ENCODE data around the gene RBBP4. TPM values are rescaled to one million over a fixed set of nuclear protein-coding genes. Genes with fewer than 3 reads are reported as not detected.

Gene RBBP4
- total and polyA plus RNA-seq, 2 of the 13 experiments (the other 11 are each of a cell fraction or from before 2014, with no cell fraction given), result 64.4 to 166 TPM

- Histone ChIP-seq H4K20me1 (ENCODE audit: insufficient read depth, low read length) (no peaks in the 10 kb centered on the region), H3K36me3 (replicated peaks in 1 of 2; ENCODE audit: control insufficient read depth in 1 of 2, insufficient read depth in 2 of 2, low read length in 2 of 2) (no peaks in the 10 kb centered on the region), H3K4me3 (replicated peaks in 1 of 3; ENCODE audit: insufficient read depth in 1 of 3, low read depth in 2 of 3, low read length in 3 of 3) (no peak overlapping the region), H2AFZ (ENCODE audit: low read length) (no peak overlapping the region), H3K9me3 (ENCODE audit: low read length) (no peaks in the 10 kb centered on the region), H3K79me2 (ENCODE audit: insufficient read depth, low read length) (no peaks in the 10 kb centered on the region), H3K27ac (ENCODE audit: extremely low read length, insufficient read depth, low read length) (no peak overlapping the region), H3K27me3 (ENCODE audit: control insufficient read depth in 1 of 2, insufficient read depth in 2 of 2, low read length in 2 of 2) (no peaks in the 10 kb centered on the region; a peak in 1 of 5 replicates), H3K4me1 (ENCODE audit: insufficient read depth, low read length) (peaks cover 8% of the 10 kb centered on the region), H3K4me2 (ENCODE audit: low read depth, low read length) (no peak overlapping the region), H3K9ac (ENCODE audit: insufficient read depth, low read depth, low read length) (no peak overlapping the region)
- TF ChIP-seq ZNF337 (CRISPR knock-in tag; IDR thresholded peaks at IDR 0.05; ENCODE audit: borderline replicate concordance, low read depth), result no peak
- TF ChIP-seq AGO2 (optimal IDR thresholded peaks at IDR 0.05; ENCODE audit: low read depth, low read length), result peak; percentile 57
- TF ChIP-seq YEATS4 (CRISPR knock-in tag; IDR thresholded peaks at IDR 0.05; ENCODE audit: borderline replicate concordance), result no peak
- BruUV-seq (replicated peaks), result no TSS peak
- ChIA-PET POLR2A (no interaction called here), CTCF (ENCODE audit: low intra/inter-chr PET ratio, low total read pairs) (no interaction called here)
- DNase-seq (ENCODE audit: low spot score) (no peak), ATAC-seq (peak; percentile 24; the same call in 1 of the 3 replicates), FAIRE-seq (no peak)
- 75% methylated on average over 5 of the region's 11 CpGs for WGBS (ENCODE audit: low lambda C conversion rate)
- intact Hi-C loops (cut with micrococcal nuclease; ENCODE audit: unreplicated experiment) (no loop called here), in situ Hi-C loops (cut with HindIII; ENCODE audit: extremely low pct_ligation_motif_present, low pct_unique_long_range_greater_than_20kb) (no loop called here)
Observed at GRCh38 chr1:32606565-32607371, 44.2 kb upstream of the RBBP4 start.

DNA sequence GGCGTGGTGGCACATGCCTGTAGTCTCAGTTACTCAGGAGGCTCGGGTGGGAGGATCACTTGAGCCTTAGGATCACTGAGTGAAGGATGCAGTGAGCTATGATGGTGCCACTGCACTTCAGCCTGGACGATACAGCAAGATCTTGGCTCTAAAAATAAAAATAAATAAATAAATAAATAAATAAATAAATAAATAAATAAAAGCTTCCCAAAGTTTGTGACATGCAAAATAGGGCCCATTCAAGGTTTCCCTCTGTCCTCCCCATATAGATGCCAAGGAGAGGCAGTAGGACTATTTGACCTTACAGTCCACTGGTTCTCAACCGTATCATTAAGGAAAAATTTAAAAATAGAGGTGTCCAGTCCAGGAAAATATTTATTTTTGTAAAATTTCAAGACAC, 41.8 kb upstream of the RBBP4 start:
- POLR2A ChIA-PET, result no interaction called here
- CTCF ChIA-PET (ENCODE audit: low intra/inter-chr PET ratio, low total read pairs), result no interaction called here
- no peak overlapping the region for H2AFZ ChIP-seq (ENCODE audit: low read length)
- DNase-seq (ENCODE audit: low spot score) (no peak), FAIRE-seq (no peak), ATAC-seq (no peak)
- no peak for TF ChIP-seq ZNF337 (CRISPR knock-in tag; IDR thresholded peaks at IDR 0.05; ENCODE audit: borderline replicate concordance, low read depth)
- no peak for TF ChIP-seq TOE1 (CRISPR knock-in tag; IDR thresholded peaks at IDR 0.05)
- TF ChIP-seq ZNF12 (CRISPR knock-in tag; IDR thresholded peaks at IDR 0.05), result no peak
- TF ChIP-seq, protein P1, sequence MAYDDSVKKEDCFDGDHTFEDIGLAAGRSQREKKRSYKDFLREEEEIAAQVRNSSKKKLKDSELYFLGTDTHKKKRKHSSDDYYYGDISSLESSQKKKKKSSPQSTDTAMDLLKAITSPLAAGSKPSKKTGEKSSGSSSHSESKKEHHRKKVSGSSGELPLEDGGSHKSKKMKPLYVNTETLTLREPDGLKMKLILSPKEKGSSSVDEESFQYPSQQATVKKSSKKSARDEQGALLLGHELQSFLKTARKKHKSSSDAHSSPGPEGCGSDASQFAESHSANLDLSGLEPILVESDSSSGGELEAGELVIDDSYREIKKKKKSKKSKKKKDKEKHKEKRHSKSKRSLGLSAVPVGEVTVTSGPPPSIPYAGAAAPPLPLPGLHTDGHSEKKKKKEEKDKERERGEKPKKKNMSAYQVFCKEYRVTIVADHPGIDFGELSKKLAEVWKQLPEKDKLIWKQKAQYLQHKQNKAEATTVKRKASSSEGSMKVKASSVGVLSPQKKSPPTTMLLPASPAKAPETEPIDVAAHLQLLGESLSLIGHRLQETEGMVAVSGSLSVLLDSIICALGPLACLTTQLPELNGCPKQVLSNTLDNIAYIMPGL (CRISPR knock-in tag; IDR thresholded peaks at IDR 0.05; ENCODE audit: borderline replicate concordance in 1 of 2, low read depth in 1 of 2), result no peak
- TF ChIP-seq ZMAT5 (CRISPR knock-in tag; IDR thresholded peaks at IDR 0.05; ENCODE audit: borderline replicate concordance, low read depth), result no peak
- no peak for TF ChIP-seq BATF2 (CRISPR knock-in tag; IDR thresholded peaks at IDR 0.05)
- TF ChIP-seq REXO4 (CRISPR knock-in tag; IDR thresholded peaks at IDR 0.05; ENCODE audit: borderline replicate concordance), result no peak
- no peak for TF ChIP-seq TEAD3 (CRISPR knock-in tag; optimal IDR thresholded peaks at IDR 0.05; ENCODE audit: borderline replicate concordance)
- WGBS (ENCODE audit: low lambda C conversion rate), result 98% methylated on average over 4 of the region's 4 CpGs
- no peaks in the 10 kb centered on the region for H3K79me2 ChIP-seq (ENCODE audit: insufficient read depth, low read length)
- no peaks in the 10 kb centered on the region for H4K20me1 ChIP-seq (ENCODE audit: insufficient read depth, low read length)
- no peak overlapping the region for H3K27ac ChIP-seq (ENCODE audit: extremely low read length, insufficient read depth, low read length)
- in situ Hi-C loops (cut with HindIII; ENCODE audit: extremely low pct_ligation_motif_present, low pct_unique_long_range_greater_than_20kb), result no loop called here
- H3K9ac ChIP-seq (ENCODE audit: insufficient read depth, low read depth, low read length), result no peak overlapping the region
- H3K27me3 ChIP-seq (ENCODE audit: control insufficient read depth in 1 of 2, insufficient read depth in 2 of 2, low read length in 2 of 2), result no peaks in the 10 kb centered on the region; a peak in 1 of 5 replicates
- no peak overlapping the region for H3K4me3 ChIP-seq (replicated peaks in 1 of 3; ENCODE audit: insufficient read depth in 1 of 3, low read depth in 2 of 3, low read length in 3 of 3)
- intact Hi-C loops (cut with micrococcal nuclease; ENCODE audit: unreplicated experiment), result no loop called here
- no TSS peak for BruUV-seq (replicated peaks)
- no peak overlapping the region for H3K4me2 ChIP-seq (ENCODE audit: low read depth, low read length)
- H3K36me3 ChIP-seq (replicated peaks in 1 of 2; ENCODE audit: control insufficient read depth in 1 of 2, insufficient read depth in 2 of 2, low read length in 2 of 2), result no peaks in the 10 kb centered on the region
- H3K4me1 ChIP-seq (ENCODE audit: insufficient read depth, low read length), result peaks cover 15% of the 10 kb centered on the region
- H3K9me3 ChIP-seq (ENCODE audit: low read length), result no peaks in the 10 kb centered on the region
